Erythroblast (primary cell): ENCODE data around the gene PCSK7.

Experiments used
- GATA1 ChIP-seq: IDR thresholded peaks from 2 replicates; pipeline ENCODE4 v1.6.1; 2011; ENCODE audit warnings: low read depth, mild to moderate bottlenecking, control low read depth, low read length, moderate library complexity
- POLR2A ChIP-seq: IDR thresholded peaks from 2 replicates; pipeline ENCODE4 v1.6.1; 2011; ENCODE audit warnings: mild to moderate bottlenecking, low read length

DNA sequence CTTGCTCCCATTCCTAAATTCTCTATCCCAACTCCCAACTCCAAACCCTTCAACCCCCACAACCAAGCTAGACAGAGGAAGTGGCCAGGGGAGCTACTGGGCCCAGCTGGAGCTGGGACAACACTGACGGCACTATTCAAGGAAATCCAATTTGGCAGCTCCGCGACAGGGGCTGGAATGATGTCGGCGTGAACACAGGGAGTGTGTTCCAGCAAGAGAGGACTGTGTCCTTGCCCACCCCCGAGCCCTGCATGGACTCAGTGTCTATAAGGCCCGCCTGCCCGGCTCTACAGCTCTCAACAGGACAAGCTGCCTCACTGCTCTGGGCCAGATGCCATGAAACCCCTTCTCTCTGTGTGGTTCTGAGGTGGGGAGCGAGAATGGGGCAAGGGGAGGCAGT lies 11.3 kb downstream of the PCSK7 start:
- TF ChIP-seq POLR2A (no peak), GATA1 (no peak)
